Testis (tissue), 3 donors: ENCODE results near the gene EIF3M. TPM values are rescaled to one million over a fixed set of nuclear protein-coding genes. Genes with fewer than 3 reads are reported as not detected.

Experiments used
- DNase-seq: peaks from one replicate; pipeline ENCODE4 v3.0.0-alpha.2; 2019
- H3K27ac ChIP-seq, 2 donors: fragments of 200-600 bp; sonication (generic); one replicate each; pipeline ENCODE4 v1.5.1; 2019
- H3K27me3 ChIP-seq: fragments of 200-600 bp; sonication (generic); one replicate; pipeline ENCODE4 v1.5.1; 2019
- H3K36me3 ChIP-seq: fragments of 200-600 bp; sonication (generic); one replicate; pipeline ENCODE4 v1.5.1; 2017; ENCODE audit warnings: low read depth; ENCODE audit errors: missing control alignments
- H3K4me1 ChIP-seq: fragments of 200-600 bp; sonication (generic); one replicate; pipeline ENCODE4 v1.5.1; 2019
- H3K4me3 ChIP-seq, 2 donors: fragments of 200-600 bp; sonication (generic); one replicate each; pipeline ENCODE4 v1.5.1; 2017 to 2019
- H3K9me3 ChIP-seq: fragments of 200-600 bp; sonication (generic); one replicate; pipeline ENCODE4 v1.5.1; 2017
- POLR2A ChIP-seq: fragments of 450-650 bp; IDR thresholded peaks from one replicate; pipeline ENCODE4 v1.6.1; 2017; ENCODE audit warnings: antibody characterized with exemption, mild to moderate bottlenecking, moderate library complexity
- WGBS, 2 donors: methylation state at CpG; one replicate each; pipeline ENCODE4 v1.1.5; 2018; 5-methylcytosine and 5-hydroxymethylcytosine counted together
- intact Hi-C: fragments of 100-400 bp; cut with DNase I; formaldehyde crosslinking; loops from one replicate; pipeline ENCODE4 v1.15.1; 2023; ENCODE audit warnings: low total_unique reads
- polyA plus RNA-seq: library from polyadenylated mRNA; stranded (reverse); fragments of 350-450 nt; fragmentation: Illumina TruSeq; extraction: RNeasy Lipid Tissue Mini Kit (QIAGEN cat#74804); gene quantifications from one replicate; pipeline ENCODE4 v1.2.3, GENCODE V29; 2014; ENCODE audit warnings: low read depth, low replicate concordance; ENCODE audit not compliant: insufficient read depth
- total RNA-seq, 2 donors: library from RNA; depleted of rRNA; stranded (reverse); fragments of >200 nt; gene quantifications; one replicate each; pipeline ENCODE4 v1.2.3, GENCODE V29; 2016
- TF ChIP-seq, protein P1 (sequence below), 3 experiments: fragments of 450-650 bp in 2 of 3; fragments of 200-600 bp in 1 of 3; sonication (generic) in 1 of 3; IDR thresholded peaks; one replicate each; pipeline ENCODE4 v1.5.1; 2016 to 2019; ENCODE audit warnings: antibody characterized with exemption in 3 of 3, mild to moderate bottlenecking in 2 of 3, moderate library complexity in 1 of 3

Gene EIF3M
- total and polyA plus RNA-seq, 3 donors from 2014 or later, result 221 to 369 (median 228) TPM

DNA sequence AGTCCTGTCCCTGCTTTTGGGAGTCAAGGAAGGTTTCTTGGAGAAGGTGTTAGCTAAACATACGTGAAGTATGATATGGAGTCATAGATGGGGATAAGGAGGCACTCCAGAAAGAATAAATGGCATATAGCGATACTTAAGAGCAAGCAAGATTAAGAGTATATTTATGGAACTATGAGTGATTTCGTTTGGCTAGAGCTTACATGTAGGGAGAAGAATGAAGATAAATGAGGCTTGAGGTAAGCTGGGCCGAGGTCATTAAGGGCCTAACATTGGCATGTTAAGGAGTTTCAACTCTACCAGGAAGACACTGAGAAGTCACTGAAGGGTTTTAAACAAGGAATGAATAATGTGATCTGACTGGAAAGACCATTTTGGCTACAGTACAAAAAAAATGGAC, 33.3 kb downstream of the EIF3M start:
- WGBS, 2 donors, result 83 to 87% methylated on average over 4 of the region's 4 CpGs
- intact Hi-C loops, result no loop called here

DNA sequence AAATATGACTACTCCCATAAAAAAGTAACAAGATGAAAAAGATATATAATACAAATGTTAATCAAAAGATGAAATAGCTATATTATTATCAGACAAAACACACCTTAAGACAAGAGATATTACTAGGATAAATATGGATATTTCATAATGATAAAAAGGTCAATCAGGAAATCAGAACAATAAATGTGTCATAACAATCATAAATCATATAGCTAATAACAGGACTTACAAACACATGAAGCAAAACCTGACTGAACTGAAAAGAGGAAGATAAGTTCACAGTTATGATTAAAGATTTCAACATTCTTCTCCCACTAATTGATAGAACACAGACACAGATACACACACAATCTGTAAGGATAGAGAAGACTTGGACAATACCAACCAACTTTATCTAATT, 47.2 kb downstream of the EIF3M start:
- Histone ChIP-seq H3K9me3 (no peaks in the 10 kb centered on the region), H3K27me3 (no peaks in the 10 kb centered on the region), H3K27ac (no peak overlapping the region), H3K4me3 (no peak overlapping the region), H3K4me1 (no peaks in the 10 kb centered on the region), H3K36me3 (no peaks in the 10 kb centered on the region)
- intact Hi-C loops, result no loop called here
- TF ChIP-seq, protein P1, sequence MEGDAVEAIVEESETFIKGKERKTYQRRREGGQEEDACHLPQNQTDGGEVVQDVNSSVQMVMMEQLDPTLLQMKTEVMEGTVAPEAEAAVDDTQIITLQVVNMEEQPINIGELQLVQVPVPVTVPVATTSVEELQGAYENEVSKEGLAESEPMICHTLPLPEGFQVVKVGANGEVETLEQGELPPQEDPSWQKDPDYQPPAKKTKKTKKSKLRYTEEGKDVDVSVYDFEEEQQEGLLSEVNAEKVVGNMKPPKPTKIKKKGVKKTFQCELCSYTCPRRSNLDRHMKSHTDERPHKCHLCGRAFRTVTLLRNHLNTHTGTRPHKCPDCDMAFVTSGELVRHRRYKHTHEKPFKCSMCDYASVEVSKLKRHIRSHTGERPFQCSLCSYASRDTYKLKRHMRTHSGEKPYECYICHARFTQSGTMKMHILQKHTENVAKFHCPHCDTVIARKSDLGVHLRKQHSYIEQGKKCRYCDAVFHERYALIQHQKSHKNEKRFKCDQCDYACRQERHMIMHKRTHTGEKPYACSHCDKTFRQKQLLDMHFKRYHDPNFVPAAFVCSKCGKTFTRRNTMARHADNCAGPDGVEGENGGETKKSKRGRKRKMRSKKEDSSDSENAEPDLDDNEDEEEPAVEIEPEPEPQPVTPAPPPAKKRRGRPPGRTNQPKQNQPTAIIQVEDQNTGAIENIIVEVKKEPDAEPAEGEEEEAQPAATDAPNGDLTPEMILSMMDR (IDR thresholded peaks at IDR 0.05), result no peak
- no peak for DNase-seq

More for the DNA sequence above, 33.3 kb downstream of the EIF3M start:
- no peak for DNase-seq
- Histone ChIP-seq H3K27me3 (no peaks in the 10 kb centered on the region), H3K27ac (no peak overlapping the region), H3K9me3 (no peaks in the 10 kb centered on the region), H3K4me3 (no peak overlapping the region), H3K4me1 (no peaks in the 10 kb centered on the region), H3K36me3 (no peaks in the 10 kb centered on the region)
- TF ChIP-seq POLR2A, result no peak
- TF ChIP-seq, protein P1 (IDR thresholded peaks at IDR 0.05), result no peak

DNA sequence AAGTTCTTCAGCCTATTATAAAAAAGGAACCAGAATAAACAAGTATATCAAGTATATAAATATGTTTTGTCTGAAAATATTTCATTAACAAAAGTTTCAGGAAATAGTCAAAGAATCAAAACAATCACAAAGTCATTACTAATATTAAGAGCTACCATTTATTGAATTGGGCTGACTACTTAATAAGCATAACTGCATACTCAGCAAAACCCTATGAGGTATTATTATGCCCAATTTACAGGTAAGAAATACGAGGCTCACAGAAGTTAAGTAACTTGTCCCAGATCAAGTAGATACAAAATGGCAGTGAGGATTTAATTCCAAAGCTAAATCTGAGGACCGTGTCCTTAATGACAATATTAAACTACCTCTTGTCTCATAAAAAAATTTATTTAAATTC, 52.2 kb downstream of the EIF3M start:
- 86 to 93% methylated on average over 2 of the region's 2 CpGs for WGBS, 2 donors
- H3K4me3 ChIP-seq, result no peak overlapping the region
- no peak for DNase-seq
- H3K9me3 ChIP-seq, result no peaks in the 10 kb centered on the region
- no peaks in the 10 kb centered on the region for H3K4me1 ChIP-seq
- H3K27ac ChIP-seq, result no peak overlapping the region
- no peaks in the 10 kb centered on the region for H3K36me3 ChIP-seq
- intact Hi-C loops, result no loop called here
- no peak for TF ChIP-seq POLR2A
- TF ChIP-seq, protein P1 (IDR thresholded peaks at IDR 0.05), result no peak
- no peaks in the 10 kb centered on the region for H3K27me3 ChIP-seq

DNA sequence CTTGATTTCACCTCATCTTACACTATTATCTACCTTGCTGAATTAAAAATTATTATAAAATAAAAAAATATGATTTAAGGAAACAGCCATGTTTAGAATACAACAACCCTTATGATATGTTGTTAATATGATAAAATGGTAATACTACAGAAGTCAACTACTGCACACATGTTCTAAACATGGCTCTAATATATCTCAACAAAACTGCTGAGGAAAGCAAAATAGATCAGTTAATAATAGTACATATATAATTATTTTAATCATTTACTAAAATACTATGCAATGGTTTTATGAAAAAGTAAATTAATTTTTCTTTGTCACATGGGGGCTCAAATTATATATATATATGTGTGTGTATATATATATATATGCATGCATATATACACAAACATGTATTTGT, 57.7 kb downstream of the EIF3M start:
- H3K36me3 ChIP-seq, result no peaks in the 10 kb centered on the region
- TF ChIP-seq POLR2A, result no peak
- TF ChIP-seq, protein P1 (IDR thresholded peaks at IDR 0.05), result no peak
- DNase-seq, result no peak
- H3K4me1 ChIP-seq, result no peaks in the 10 kb centered on the region
- no peak overlapping the region for H3K27ac ChIP-seq
- no peaks in the 10 kb centered on the region for H3K27me3 ChIP-seq
- H3K9me3 ChIP-seq, result no peaks in the 10 kb centered on the region
- H3K4me3 ChIP-seq, result no peak overlapping the region
- intact Hi-C loops, result no loop called here

DNA sequence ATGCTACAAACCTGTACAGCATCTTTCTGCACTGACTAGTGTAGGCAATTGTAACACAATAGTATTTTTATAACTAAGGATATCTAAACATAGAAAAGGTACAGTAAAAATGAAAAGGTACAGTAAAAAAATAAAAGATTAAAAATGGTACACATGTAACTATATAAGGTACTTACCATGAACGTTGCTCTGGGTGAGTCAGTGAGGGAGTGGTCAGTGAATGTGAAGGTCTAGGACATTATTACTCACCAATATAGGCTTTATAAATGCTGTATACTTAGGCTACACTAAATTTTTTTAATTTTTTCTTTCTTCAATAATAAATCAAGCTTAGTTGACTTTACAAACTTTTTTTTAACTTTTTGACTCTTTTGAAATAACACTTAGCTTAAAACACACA, 59.9 kb downstream of the EIF3M start:
- no peak overlapping the region for H3K4me3 ChIP-seq
- TF ChIP-seq, protein P1 (IDR thresholded peaks at IDR 0.05), result no peak
- TF ChIP-seq POLR2A, result no peak
- intact Hi-C loops, result no loop called here
- WGBS, 2 donors, result 67 to 73% methylated on average over 1 of the region's 1 CpG
- DNase-seq, result no peak
- no peak overlapping the region for H3K27ac ChIP-seq
- H3K36me3 ChIP-seq, result no peaks in the 10 kb centered on the region
- no peaks in the 10 kb centered on the region for H3K27me3 ChIP-seq
- no peaks in the 10 kb centered on the region for H3K4me1 ChIP-seq
- no peaks in the 10 kb centered on the region for H3K9me3 ChIP-seq

Other genes with a start within 250 kb of the EIF3M start
- gene WT1, start 148.3 kb upstream of the EIF3M start, total RNA-seq, result 100 to 1,000 TPM; 189 to 278 TPM
- 62.2 TPM for gene WT1, start 148.3 kb upstream of the EIF3M start, polyA plus RNA-seq
- 10 to 100 TPM in 1 of 2 donors, 1 to 10 TPM in 1; 6.6 to 14.3 TPM for gene CCDC73, start 210.8 kb downstream of the EIF3M start, total RNA-seq
- 1.0 TPM for gene CCDC73, start 210.8 kb downstream of the EIF3M start, polyA plus RNA-seq
- 1 to 10 TPM in 1 of 2 donors, under 1 TPM in 1; 0.93 to 1.1 TPM for gene PRRG4, start 246.1 kb downstream of the EIF3M start, total RNA-seq
- 1.0 TPM for gene PRRG4, start 246.1 kb downstream of the EIF3M start, polyA plus RNA-seq